Right lobe of liver (tissue), 4 donors: ENCODE results near the gene TMEM131.
"Not testable (repeated sequence)": the region's sequence is repeated elsewhere in the genome, so short reads cannot be mapped to it uniquely, and the experiment has no call there.

Source experiments
- POLR2A ChIP-seq: fragments of 450-650 bp; IDR thresholded peaks from one replicate; pipeline ENCODE4 v1.6.1; 2017; ENCODE audit warnings: antibody characterized with exemption, mild to moderate bottlenecking
- TF ChIP-seq, protein P1 (sequence below), 4 donors: fragments of 200-600 bp in 3 of 4; fragments of 450-650 bp in 1 of 4; IDR thresholded peaks; one replicate each; pipeline versions ENCODE4 v1.5.1 to v1.8.0; 2016 to 2022; ENCODE audit warnings: antibody characterized with exemption in 4 of 4, mild to moderate bottlenecking in 2 of 4
- donor health status: DM: no; HTN: no; CAD: no.
- donor health status: DM: no; HTN: no; CAD: no.
- donor health status: DM: no; HTN: yes; CAD: no.

GRCh38 chr2:97826266-97826847 is 169.4 kb downstream of the TMEM131 start:
- TF ChIP-seq, protein P1, sequence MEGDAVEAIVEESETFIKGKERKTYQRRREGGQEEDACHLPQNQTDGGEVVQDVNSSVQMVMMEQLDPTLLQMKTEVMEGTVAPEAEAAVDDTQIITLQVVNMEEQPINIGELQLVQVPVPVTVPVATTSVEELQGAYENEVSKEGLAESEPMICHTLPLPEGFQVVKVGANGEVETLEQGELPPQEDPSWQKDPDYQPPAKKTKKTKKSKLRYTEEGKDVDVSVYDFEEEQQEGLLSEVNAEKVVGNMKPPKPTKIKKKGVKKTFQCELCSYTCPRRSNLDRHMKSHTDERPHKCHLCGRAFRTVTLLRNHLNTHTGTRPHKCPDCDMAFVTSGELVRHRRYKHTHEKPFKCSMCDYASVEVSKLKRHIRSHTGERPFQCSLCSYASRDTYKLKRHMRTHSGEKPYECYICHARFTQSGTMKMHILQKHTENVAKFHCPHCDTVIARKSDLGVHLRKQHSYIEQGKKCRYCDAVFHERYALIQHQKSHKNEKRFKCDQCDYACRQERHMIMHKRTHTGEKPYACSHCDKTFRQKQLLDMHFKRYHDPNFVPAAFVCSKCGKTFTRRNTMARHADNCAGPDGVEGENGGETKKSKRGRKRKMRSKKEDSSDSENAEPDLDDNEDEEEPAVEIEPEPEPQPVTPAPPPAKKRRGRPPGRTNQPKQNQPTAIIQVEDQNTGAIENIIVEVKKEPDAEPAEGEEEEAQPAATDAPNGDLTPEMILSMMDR (IDR thresholded peaks at IDR 0.05): not testable (repeated sequence)
- not testable (repeated sequence) for TF ChIP-seq POLR2A
